ENCODE measurements around the gene COL4A6. TPM values are rescaled to one million over a fixed set of nuclear protein-coding genes. Genes with fewer than 3 reads are reported as not detected.

The COL4A6 gene
- total RNA-seq, 3 donors from 2014 or later (not counting 1 experiment from before 2014, with no cell fraction given), result not detected

GRCh38 chrX:108132034-108132433 is 306.2 kb downstream of the COL4A6 start:
- Mint-ChIP-seq H3K9me3 (no peaks in the 10 kb centered on the region), H3K4me3 (no peak overlapping the region), H3K27me3 (ENCODE audit: low read depth in 2 of 2) (no peaks in the 10 kb centered on the region), H3K27ac (no peak overlapping the region), H3K4me1 (no peaks in the 10 kb centered on the region), H3K36me3 (no peaks in the 10 kb centered on the region)
- Histone ChIP-seq H3K9me3 (ENCODE audit: control insufficient read depth, insufficient read depth, low read length) (no peaks in the 10 kb centered on the region), H3K27me3 (ENCODE audit: control insufficient read depth, insufficient read depth, low read length) (no peaks in the 10 kb centered on the region), H3K36me3 (ENCODE audit: control insufficient read depth, insufficient read depth, low read length) (peaks cover 25% of the 10 kb centered on the region), H3K27ac (ENCODE audit: low read length) (no peak overlapping the region), H3K4me1 (ENCODE audit: control insufficient read depth, insufficient read depth, low read length) (no peaks in the 10 kb centered on the region), H3K4me3 (ENCODE audit: low read length) (no peak overlapping the region)
- intact Hi-C loops (cut with micrococcal nuclease), result no loop called here
- DNase-seq (no peak), ATAC-seq (no peak)
- WGBS (ENCODE audit: insufficient coverage), result 98% methylated on average over 6 of the region's 8 CpGs
- TF ChIP-seq CTCF (IDR thresholded peaks at IDR 0.05), result no peak

- Histone ChIP-seq H3K36me3 (ENCODE audit: control insufficient read depth, insufficient read depth, low read length) (peaks cover 30% of the 10 kb centered on the region), H3K4me3 (ENCODE audit: low read length) (no peak overlapping the region), H3K4me1 (ENCODE audit: control insufficient read depth, insufficient read depth, low read length) (no peaks in the 10 kb centered on the region), H3K27me3 (ENCODE audit: control insufficient read depth, insufficient read depth, low read length) (no peaks in the 10 kb centered on the region), H3K9me3 (ENCODE audit: control insufficient read depth, insufficient read depth, low read length) (no peaks in the 10 kb centered on the region), H3K27ac (ENCODE audit: low read length) (no peak overlapping the region)
- Mint-ChIP-seq H3K4me3 (no peak overlapping the region), H3K27me3 (ENCODE audit: low read depth in 2 of 2) (no peaks in the 10 kb centered on the region), H3K4me1 (no peaks in the 10 kb centered on the region), H3K9me3 (no peaks in the 10 kb centered on the region), H3K27ac (no peak overlapping the region), H3K36me3 (no peaks in the 10 kb centered on the region)
- 76% methylated on average over 2 of the region's 2 CpGs for WGBS (ENCODE audit: insufficient coverage)
- no peak for DNase-seq
- TF ChIP-seq CTCF (IDR thresholded peaks at IDR 0.05), result no peak
- ATAC-seq, result no peak
- intact Hi-C loops (cut with micrococcal nuclease), result no loop called here
These were observed 306.8 kb downstream of the COL4A6 start for GRCh38 chrX:108131471-108131870.

GRCh38 chrX:108130889-108131288 is 307.3 kb downstream of the COL4A6 start:
- Mint-ChIP-seq H3K36me3 (no peaks in the 10 kb centered on the region), H3K27me3 (ENCODE audit: low read depth in 2 of 2) (no peaks in the 10 kb centered on the region), H3K9me3 (no peaks in the 10 kb centered on the region), H3K27ac (no peak overlapping the region), H3K4me1 (no peaks in the 10 kb centered on the region), H3K4me3 (no peak overlapping the region)
- no peaks in the 10 kb centered on the region for H3K4me1 ChIP-seq (ENCODE audit: control insufficient read depth, insufficient read depth, low read length)
- H3K27ac ChIP-seq (ENCODE audit: low read length), result no peak overlapping the region
- no peaks in the 10 kb centered on the region for H3K9me3 ChIP-seq (ENCODE audit: control insufficient read depth, insufficient read depth, low read length)
- intact Hi-C loops (cut with micrococcal nuclease), result no loop called here
- H3K4me3 ChIP-seq (ENCODE audit: low read length), result no peak overlapping the region
- TF ChIP-seq CTCF (IDR thresholded peaks at IDR 0.05), result no peak
- WGBS (ENCODE audit: insufficient coverage), result 100% methylated on average over 1 of the region's 1 CpG
- DNase-seq, result no peak
- H3K27me3 ChIP-seq (ENCODE audit: control insufficient read depth, insufficient read depth, low read length), result no peaks in the 10 kb centered on the region
- no peak for ATAC-seq
- H3K36me3 ChIP-seq (ENCODE audit: control insufficient read depth, insufficient read depth, low read length), result peaks cover 31% of the 10 kb centered on the region

- WGBS (ENCODE audit: insufficient coverage), result no CpG with 5 or more reads among the region's 4 CpGs
These were observed 311.1 kb downstream of the COL4A6 start for GRCh38 chrX:108127152-108127551.

More at GRCh38 chrX:108127152-108127551, 311.1 kb downstream of the COL4A6 start:
- Histone ChIP-seq H3K4me1 (ENCODE audit: control insufficient read depth, insufficient read depth, low read length) (no peaks in the 10 kb centered on the region), H3K9me3 (ENCODE audit: control insufficient read depth, insufficient read depth, low read length) (no peaks in the 10 kb centered on the region), H3K27me3 (ENCODE audit: control insufficient read depth, insufficient read depth, low read length) (no peaks in the 10 kb centered on the region), H3K4me3 (ENCODE audit: low read length) (no peak overlapping the region), H3K36me3 (ENCODE audit: control insufficient read depth, insufficient read depth, low read length) (peaks cover 17% of the 10 kb centered on the region), H3K27ac (ENCODE audit: low read length) (no peak overlapping the region)
- ATAC-seq (no peak), DNase-seq (no peak)
- Mint-ChIP-seq H3K4me3 (no peak overlapping the region), H3K27ac (no peak overlapping the region), H3K36me3 (no peaks in the 10 kb centered on the region), H3K9me3 (no peaks in the 10 kb centered on the region), H3K4me1 (no peaks in the 10 kb centered on the region), H3K27me3 (ENCODE audit: low read depth in 2 of 2) (no peaks in the 10 kb centered on the region)
- intact Hi-C loops (cut with micrococcal nuclease), result no loop called here
- no peak for TF ChIP-seq CTCF (IDR thresholded peaks at IDR 0.05)

All from natural killer cell (primary cell).